Testis (tissue), 2 donors: Measurements from ENCODE around the gene GCLM.

Experiments
- CTCF ChIP-seq, 3 experiments: fragments of 450-650 bp in 2 of 3; fragments of 200-600 bp in 1 of 3; sonication (generic) in 1 of 3; IDR thresholded peaks; one replicate each; pipeline ENCODE4 v1.5.1; 2016 to 2019; ENCODE audit warnings: antibody characterized with exemption in 3 of 3, mild to moderate bottlenecking in 2 of 3, moderate library complexity in 1 of 3
- POLR2A ChIP-seq: fragments of 450-650 bp; IDR thresholded peaks from one replicate; pipeline ENCODE4 v1.6.1; 2017; ENCODE audit warnings: antibody characterized with exemption, mild to moderate bottlenecking, moderate library complexity

- TF ChIP-seq CTCF (IDR thresholded peaks at IDR 0.05) (no peak), POLR2A (no peak)
Observed at GRCh38 chr1:93882269-93882668, 27.0 kb downstream of the GCLM start.
